ENCODE results near the gene ADARB1. TPM values are rescaled to one million over a fixed set of nuclear protein-coding genes. Genes with fewer than 3 reads are reported as not detected.
"Not testable (repeated sequence)": the region's sequence is repeated elsewhere in the genome, so short reads cannot be mapped to it uniquely, and the experiment has no call there.

The ADARB1 gene
- total RNA-seq, 1 donor from 2014 or later = 32.0 TPM

DNA sequence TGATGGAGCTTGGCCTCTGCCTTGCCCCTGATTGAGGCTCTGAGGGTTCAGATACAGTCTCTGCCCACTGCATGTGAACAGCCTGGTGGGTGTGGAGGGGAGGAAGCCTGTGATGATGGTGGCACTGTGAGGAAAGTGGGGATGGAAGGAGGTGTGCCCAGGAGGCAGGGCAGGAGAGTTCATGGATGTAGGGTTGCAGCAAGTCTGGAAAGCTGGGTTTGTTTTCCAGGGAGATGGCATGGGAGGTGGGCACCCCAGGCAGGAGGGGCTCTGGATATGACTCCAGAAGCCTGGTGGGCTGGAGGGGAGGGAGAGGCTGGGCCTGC, 63.2 kb downstream of the ADARB1 start:
- no peak for DNase-seq

DNA sequence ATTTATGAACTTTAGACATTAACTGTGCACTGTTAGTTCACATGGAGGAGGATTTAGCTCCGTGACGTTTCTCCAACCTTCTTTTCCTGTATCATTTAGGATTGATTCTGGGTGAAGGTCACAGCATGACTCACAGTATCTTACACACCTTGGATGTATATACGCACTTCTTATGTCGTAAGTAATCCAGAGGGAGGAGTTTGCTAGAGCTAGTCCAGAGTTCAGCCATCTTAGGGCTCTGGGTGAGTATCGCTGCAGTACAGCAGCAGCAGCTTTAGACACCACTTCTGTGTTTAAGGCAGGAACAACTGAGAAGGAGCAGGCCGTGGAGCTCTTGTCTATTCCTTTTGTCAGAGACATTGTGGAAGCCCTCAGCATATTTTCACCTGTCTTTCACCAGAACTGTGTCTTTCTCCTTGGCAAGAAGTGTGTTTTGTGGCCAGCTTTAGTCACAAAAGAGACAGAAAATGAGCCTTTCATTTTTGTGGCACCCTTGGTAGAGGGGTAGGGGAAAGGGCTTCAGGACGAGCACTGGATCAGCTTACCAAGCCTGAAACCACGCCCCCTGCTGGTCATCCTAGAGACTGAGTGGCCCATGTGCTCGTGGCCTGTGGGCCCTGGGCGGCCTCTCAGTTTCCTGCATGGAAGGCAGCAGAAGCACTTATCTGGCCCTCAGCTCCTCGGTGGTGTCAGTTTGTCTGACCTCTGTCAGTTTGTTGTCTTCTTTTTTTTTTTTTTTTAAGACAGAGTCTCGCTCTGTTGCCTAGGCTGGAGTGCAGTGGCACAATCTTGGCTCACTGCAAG, 64.0 kb downstream of the ADARB1 start:
- DNase-seq = peak; percentile 89

DNA sequence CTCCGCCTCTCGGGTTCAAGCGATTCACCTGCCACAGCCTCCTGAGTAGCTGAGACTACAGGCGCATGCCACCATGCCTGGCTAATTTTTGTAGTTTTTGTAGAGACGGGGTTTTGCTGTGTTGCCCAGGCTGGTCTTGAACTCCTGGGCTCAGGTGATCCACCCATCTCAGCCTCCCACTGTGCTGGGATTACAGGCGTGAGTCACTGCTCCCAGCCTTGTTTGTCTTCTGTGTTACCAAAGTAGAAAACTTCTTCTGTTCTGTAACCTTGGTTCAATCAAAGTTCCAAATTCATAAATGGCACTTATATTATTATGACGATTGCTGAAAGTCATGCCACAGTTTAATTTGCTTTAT, 64.6 kb downstream of the ADARB1 start:
- DNase-seq = not testable (repeated sequence)

DNA sequence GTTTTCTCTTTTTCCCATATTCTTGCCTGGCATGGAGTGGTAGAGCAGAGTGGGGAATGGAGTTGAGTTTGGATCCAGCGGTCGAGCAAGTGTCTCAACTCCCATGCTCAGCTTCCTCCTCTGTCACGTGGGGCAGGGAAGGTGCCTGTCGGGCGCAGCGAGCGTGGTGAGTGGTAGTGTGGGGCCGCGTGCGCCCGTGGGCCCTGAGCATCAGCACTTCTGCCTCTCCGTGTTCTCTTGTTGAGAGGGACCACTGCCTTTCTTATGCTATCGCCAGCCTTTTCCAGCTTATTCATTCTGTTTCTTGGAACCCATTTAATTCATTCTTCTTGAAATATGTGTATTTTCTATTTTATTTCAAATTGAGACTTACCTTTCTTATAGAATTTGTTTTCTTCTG, 65.1 kb downstream of the ADARB1 start:
- no peak for DNase-seq

DNA sequence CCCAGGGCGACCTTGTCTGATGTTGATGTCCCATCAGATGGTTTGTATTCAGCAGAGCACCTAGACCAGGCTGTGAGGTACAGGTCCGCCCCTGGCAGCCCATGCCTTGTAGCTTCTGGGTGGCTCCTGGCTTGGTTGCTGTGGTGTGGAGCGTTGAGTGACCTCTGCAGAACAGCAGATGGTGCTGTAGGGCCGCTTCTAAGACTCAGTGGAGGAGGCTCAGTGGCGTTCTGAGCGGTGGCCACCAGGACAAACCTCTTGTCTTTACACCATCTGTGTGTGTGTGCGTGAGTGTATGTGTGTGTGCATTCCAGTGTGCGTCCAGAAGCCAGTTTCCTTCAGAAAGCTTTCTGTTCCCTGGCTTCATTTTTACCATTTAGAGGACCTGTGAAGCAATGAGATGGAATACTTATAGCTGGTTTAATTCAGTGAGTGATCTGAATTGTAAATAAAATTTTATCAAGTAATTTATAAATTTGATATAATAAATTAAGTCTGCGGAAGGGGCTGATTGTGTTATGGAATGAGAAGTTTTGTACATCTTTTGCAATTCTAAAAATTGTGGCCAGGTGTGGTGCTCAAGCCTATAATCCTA, 66.1 kb downstream of the ADARB1 start:
- peak; percentile 97 for DNase-seq

DNA sequence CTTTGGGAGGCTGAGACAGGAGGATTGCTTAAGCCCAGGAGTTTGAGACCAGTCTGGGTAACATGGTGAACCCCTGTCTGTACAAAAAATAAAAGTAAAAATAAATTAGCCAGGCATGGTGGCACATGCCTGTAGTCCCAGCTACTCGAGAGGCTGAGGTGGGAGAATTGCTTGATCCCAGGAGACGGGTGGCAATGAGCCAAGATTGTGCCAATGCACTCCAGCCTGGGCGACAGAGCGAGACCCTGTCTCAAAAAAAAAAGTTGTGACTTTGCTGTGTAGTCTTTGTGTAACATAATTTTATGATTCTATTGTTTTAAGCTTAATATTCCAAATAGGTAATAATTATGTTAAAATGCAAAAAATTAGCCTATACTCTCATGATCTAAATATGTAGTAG, 66.6 kb downstream of the ADARB1 start:
- DNase-seq = not testable (repeated sequence)

DNA sequence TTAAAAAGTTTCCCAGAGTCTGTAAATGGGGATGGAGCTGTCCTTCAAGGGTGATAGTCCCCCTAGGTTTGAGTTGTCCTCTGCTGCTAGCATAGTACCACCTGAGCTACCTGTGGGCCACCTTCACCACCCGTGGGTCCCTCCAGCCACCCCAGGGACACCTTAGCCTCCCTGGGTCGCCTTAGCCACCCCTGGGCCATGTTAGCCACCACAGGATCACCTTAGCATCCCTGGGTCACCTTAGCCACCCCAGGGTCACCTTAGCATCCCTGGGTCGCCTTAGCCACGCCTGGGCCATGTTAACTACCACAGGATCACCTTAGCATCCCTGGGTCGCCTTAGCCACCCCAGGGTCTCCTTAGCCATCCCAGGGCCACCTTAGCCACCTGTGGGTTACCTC, 67.1 kb downstream of the ADARB1 start:
- DNase-seq = no peak

DNA sequence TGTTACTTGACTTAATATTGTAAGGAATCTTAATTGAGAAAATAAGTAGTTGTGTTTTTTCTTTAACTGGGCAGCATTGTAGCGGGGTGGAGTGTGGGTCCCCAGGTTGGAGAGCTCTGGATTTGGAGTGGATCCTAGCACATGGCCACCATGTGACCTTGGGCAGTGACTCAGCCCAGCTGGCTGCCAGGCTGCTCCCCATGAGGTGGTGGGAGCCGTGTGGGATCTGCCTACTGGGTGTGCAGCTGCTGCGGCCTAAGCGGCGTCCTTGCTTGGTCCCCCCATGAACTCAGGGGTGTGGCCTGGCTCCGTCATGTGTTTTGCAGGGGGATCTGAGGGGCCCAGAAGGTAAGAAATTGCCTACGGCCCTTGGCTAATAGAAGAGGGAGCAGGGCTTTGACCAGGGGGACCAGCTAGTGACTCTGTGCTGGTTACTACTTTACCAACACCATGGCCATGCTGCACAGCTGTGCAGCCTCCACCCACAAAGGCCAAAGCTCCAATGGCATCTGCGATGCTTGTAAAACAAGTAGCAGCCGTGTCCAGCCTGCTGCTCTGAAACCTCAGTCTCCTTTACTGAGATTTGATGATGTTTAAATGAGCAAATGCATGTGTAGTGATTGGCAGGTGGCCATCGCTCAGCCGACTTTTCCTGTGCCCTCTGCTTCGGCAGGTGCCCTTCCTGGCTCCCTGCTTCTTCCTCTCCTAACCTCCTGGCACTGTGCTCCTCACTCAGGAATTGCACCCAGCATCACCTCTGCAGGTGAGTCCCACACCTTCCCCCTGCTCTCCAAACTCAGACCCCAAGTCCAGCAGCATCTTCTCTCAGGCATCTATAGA, 68.3 kb downstream of the ADARB1 start:
- DNase-seq = peak; percentile 47

DNA sequence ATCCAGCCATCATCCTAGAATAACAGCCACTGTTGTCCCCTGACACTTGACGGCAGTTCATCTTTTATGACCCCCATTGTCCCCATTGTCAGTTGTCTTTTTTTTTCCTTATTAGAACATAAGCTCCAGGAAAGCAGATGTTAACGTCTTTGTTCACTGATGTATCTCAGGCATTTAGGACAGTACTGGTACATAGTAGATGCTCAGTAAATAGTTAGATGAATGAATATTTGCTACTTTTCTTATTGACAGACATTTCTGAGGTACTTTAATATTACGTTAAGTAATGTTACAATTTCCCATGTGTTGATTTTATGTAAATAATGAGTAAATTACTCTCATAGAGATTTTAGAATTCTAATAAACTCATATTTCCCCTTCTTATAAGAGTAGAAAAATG, 69.5 kb downstream of the ADARB1 start:
- DNase-seq = no peak

DNA sequence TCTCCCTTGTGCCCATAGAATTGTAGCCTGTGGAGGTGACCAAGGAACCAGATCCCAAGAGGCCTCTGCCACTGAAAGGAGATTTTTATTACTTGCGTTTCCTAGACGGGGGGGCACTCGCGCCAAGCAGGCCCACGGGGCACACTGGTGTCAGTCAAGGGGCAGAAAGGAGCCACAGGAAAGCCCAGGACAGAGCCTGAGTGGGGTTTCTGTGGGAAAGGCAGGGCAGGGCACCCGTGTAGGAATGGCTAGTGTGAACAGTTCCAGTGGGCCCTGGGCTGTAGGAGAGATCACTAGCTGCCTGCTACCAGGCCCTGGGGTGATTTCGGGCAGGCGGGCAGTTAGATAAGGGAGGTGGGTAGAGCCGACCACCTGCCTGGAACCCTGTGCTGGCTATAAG, 70.8 kb downstream of the ADARB1 start:
- DNase-seq = no peak

DNA sequence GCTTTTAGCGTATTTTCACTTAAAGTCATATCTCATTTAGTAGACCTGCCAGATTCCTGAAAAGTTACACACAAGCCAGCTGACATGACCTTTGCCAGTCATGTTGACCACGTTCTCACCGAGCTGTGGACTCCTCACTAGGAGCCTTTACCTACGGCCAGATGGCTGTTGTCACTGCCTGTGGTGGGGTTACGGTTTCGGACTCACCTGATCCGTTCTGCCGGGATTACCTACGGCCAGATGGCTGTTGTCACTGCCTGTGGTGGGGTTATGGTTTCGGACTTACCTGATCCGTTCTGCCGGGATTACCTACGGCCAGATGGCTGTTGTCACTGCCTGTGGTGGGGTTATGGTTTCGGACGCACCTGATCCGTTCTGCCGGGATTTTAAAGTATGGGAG, 71.5 kb downstream of the ADARB1 start:
- not testable (repeated sequence) for DNase-seq

DNA sequence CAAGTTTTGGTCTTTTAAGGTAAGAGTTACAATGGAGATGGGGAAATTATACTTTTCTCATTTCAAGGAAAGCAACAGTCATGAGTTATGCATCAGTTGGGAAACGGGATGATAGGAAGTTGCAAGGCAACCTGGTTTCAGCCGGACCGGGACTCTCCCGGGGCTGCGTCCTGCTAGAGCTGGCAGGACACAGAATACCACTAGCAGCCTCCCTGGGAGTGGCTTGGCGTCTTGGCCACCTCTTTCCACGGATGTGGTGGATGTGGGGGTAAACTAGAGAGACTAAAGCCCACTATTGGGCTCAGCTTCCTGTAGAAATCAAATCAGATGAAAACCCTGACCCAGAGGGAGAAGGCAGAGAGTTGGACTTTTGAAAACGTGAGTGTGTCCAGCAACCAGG, 71.9 kb downstream of the ADARB1 start:
- DNase-seq = no peak

DNA sequence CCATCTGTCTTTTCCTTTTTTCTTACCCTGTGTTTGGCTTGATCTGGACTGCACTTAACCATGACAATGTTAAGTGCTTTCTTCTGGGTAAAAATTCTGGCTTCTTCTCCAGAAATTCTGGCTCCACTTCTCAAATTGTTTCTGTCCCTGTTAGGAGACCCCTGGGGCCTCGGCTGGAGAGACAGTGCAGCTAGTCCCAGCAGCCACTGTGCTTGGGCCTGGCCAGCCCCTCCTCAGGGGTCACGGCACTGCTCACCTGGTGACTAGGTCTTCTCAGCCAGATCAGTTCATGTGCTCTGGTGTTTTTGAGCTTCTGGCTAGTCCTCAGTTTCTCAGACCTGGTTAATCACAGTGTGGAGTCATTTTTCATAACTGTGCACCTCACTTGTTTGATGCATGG, 72.4 kb downstream of the ADARB1 start:
- no peak for DNase-seq

DNA sequence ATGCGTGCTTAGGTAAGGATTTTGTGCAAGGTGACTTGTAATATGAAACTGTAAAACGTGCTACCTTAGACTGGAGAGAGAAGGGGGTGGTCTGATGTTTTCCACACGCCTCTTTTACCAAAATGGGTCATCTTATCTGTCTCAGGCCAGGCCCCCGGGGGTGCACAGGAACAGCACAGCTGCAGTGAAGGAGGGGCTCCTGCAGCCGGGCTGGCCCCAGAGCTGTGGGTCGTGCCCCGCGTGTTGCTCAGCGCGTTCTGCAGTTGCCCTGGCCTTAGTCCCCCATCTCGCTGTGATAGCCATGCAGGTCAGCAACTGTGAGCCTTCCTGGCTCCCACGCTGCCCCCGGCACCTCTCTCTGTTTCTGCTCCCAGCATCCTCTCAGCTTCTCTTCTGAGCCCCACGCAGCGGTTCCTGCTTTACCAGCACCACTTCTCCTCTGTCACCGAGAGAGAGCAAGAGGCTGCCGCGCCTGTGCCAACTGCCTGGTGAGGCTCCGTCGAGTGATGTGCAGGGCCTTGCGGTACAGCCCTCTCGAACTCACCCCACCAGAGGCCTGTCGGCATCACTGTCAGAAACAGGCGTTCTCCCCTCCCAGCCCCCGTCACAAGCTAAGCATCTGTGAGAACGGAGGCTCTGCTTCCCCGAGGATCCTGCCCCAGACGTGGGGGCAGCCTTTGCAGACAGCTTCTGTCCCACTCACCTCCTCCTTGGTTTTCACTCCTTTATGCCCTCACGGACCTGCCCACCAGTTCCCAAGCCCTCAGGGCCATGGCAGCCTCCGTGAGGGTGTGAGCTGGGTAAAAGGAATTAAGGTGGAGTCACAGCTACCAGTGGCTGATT, 73.3 kb downstream of the ADARB1 start:
- no peak for DNase-seq

DNA sequence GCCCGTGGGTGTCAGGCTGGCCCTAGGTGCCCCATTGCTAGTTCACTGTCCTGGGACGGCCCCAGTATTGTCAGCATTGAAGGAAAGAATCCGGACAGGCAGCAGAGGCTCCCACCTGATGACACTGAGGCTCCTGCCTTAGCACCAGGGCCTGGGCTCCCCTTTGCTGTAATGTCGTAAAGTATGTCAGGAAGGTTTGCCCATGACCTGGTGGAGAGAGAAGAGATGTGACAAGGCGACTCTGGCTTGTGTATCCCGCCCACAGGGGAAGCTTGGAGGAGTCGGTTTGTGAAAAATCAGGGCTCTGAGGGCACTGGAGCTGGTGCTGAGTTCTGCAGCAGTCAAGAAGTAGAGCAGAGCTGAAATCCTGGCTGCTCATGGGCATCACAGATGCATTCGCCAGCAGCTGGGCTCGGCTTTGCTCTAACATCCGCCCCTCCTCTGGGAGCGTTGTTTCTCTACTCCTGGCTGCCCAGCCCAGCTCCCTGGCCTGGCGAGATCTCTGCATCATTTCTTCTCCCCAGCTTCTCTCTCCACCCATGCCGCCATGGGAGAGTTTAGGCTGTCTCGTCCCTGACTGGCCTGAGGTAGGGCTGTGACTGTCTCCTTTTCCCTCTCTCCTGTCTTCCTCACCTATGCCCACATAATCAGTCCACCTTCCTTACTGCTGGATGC, 74.1 kb downstream of the ADARB1 start:
- DNase-seq = no peak

DNA sequence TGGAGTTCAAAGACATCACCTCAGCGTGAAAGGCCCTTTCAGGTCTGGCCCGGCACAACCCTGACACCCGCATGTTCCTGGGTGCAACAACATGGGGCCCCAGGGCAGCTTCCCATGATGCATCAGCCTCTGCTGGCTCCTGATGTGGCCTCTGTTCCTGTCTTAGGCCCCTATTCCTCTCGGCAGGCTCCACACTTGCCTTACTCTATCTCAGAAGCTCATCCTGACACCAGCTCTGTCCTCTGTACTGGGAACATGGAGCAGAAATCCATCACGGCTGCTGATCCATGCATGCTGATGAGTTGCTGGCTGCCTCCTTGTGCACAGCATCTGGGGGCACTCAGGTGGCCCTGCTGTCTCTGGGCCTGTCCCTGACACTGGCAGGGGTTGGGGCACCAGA, 74.6 kb downstream of the ADARB1 start:
- no peak for DNase-seq

DNA sequence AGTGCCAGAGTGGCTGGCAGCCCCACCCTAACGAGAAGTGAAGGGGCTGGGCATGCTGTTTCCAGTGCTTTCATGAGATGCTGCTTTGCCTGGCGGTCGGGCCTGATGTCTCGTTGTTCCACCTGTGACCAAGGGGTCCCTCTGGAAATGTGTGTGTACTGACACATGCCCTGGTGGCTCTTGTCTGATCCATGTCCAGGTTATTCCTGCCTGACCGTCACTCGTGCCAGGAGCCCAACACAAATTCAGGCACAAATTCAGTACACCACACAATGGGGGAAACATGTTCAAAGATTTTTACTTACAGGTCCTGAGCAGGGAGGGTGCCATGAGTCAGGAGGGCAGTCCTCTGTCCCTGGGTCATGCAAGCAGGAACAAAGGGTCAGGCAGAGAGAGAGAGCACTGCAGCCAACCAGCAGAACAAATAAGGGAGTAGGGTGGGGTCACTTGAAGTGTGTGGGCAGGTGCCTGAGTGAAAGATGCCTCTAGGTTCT, 76.3 kb downstream of the ADARB1 start:
- no peak for DNase-seq

DNA sequence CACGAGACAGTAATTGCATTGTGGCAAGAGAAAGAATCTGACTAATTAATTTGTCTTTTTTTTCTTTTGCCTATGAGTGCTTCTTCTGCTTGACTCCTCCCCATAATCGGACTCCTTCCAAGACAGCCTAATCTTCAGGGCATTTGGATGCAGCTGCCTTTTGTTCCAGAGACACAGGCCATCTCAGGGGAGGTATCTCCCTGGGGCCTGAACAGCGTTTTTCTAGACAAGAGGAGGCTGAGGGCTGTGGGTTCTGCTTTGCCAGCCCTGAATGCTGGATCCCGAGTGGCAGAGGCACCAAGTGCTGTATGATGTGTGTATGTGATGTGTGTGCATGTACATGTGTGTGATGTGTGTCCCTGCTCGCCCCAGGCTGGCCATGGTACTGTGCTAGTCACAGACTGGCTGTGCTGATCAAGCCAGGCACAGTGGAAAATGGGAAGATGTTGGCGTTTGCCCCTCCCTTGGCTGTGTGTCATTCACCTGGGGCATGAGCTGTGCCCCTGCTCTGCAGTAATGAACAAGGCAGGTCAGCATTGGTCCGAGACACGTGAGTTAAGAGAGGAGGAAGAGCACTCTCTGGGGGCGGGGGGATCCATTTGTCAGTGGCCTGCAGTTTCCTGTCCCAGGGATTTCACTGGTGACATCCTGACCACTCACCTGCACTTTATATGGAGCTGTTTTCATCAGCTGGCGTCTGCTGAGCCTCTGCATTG, 77.2 kb downstream of the ADARB1 start:
- DNase-seq = no peak

DNA sequence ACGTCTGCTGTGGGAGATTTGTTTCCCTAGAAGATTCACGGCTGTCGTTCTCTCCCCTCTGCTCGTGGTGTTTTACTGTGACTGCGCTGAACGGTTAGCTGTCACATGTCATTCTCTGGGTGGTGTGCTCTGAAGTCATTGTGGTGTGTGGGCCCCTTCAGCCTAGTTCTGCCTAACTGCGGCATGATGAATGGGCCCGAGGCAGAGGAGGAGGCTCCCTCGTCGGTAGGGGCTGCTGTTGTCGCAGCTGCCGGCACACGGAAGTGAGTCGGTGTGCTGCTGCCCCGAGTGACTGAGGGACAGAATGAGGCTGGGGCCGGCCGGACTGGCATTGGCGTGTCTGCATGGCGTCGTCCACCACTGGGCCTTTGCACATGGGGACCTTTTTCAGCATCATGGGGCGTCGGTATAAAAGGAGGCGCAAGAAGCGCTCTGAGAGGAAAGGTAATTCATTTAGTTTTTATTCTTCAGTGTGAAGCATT, 77.9 kb downstream of the ADARB1 start:
- peak; percentile 41 for DNase-seq

DNA sequence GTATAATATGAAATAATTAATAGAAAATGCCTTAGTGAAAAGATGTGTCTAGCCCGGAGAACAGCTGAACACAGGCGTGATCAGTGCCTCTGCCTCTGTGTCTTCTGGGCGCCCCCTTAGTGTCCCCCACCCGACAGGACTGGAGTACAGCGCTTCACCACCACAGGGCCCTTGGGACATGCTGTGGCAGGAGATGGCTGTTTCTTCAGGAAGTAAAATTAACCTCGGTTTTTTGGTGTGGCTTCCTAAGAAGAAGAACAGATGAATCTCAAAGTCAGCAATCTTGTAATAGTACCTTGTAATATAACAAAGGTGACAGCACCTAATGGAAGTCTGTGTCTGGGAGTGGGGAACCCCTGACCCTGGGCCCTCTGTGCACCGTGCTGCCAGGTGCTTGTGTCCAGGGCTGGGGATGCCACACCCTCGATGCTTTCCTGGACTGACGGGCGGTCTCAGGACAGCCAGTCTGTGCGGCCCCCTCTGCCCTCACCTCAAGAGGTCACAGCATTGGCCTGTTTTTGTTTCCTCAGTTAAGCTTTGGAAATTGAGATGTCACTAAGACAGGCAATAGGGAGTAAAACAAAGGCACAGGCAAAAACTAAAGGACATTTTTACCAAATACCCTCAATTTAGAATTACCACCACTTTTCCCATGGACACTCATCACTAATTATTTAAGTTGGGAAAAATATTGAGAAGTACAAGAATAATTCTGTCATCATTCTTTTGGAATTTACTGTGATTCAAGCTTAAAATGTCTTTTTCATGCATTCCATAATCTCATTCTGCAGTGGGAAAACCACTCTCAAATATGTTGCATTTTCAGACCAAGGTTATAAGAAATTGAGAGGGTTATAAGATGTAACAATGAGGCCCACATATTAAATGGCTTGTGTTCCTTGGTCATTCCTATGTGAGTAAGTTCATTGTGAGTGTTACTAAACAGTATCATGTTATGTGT, 79.3 kb downstream of the ADARB1 start:
- no peak for DNase-seq

All from dermis blood vessel endothelial cell (primary cell).